Psoas muscle (tissue), 8 donors: ENCODE measurements around the gene TMEM269. TPM values are rescaled to one million over a fixed set of nuclear protein-coding genes. Genes with fewer than 3 reads are reported as not detected.

Experiments
- ATAC-seq, 4 donors: fragments of 200-7000 bp; cut with Tn5 transposase; one replicate each; pipeline ENCODE4 v1.9.1; 2020; ENCODE audit warnings: moderate library complexity in 3 of 4, mild to moderate bottlenecking in 2 of 4
- DNase-seq, 2 donors: peaks; one replicate each; pipeline ENCODE4 v3.0.0-alpha.2; 2020
- H3K27ac ChIP-seq: fragments of 200-600 bp; one replicate; pipeline ENCODE4 v1.8.0; 2022
- H3K27me3 ChIP-seq, 3 donors: fragments of 200-600 bp in 1 of 3; one replicate each; pipeline versions ENCODE4 v1.6.1 to v1.8.0; 2013 to 2022; ENCODE audit warnings: low read length in 2 of 3, mild to moderate bottlenecking in 2 of 3, moderate library complexity in 1 of 3; ENCODE audit not compliant: insufficient read depth in 3 of 3
- H3K36me3 ChIP-seq, 2 donors: fragments of 200-600 bp in 1 of 2; one replicate each; pipeline versions ENCODE4 v1.6.1 to v1.8.0; 2013 to 2022; ENCODE audit warnings: low read depth in 1 of 2, mild to moderate bottlenecking in 1 of 2, moderate library complexity in 1 of 2; ENCODE audit not compliant: insufficient read depth in 1 of 2
- H3K4me1 ChIP-seq: fragments of 200-600 bp; one replicate; pipeline ENCODE4 v1.8.0; 2022
- H3K4me3 ChIP-seq: fragments of 200-600 bp; one replicate; pipeline ENCODE4 v1.8.0; 2022; ENCODE audit warnings: mild to moderate bottlenecking
- H3K9me3 ChIP-seq: fragments of 200-600 bp; one replicate; pipeline ENCODE4 v1.8.0; 2022
- CTCF ChIP-seq: fragments of 200-600 bp; IDR thresholded peaks from one replicate; pipeline ENCODE4 v1.8.0; 2022; ENCODE audit warnings: antibody characterized with exemption
- WGBS, 3 donors: extraction: QIAGEN DNeasy Blood & Tissue Kit; methylation state at CpG; one replicate each; pipeline versions ENCODE4 v1.1.6 to v1.1.7; 2013; 5-methylcytosine and 5-hydroxymethylcytosine counted together
- intact Hi-C, 2 donors: fragments of 100-400 bp; cut with DNase I; formaldehyde crosslinking; loops; one replicate each; pipeline versions ENCODE4 v1.11.0 to v1.14.2; 2022
- polyA plus RNA-seq, 3 donors: library from polyadenylated mRNA; stranded (reverse); fragments of 200-250 nt; gene quantifications; one replicate each; pipeline ENCODE4 v1.2.3, GENCODE V29; 2013
- total RNA-seq, 4 donors: library from RNA; stranded (reverse); fragmentation: NEBNext Ultra II Directional in 2 of 4; extraction: Animal tissue kit (Norgen Biotek cat#: 25700) in 2 of 4; gene quantifications; one replicate each; pipeline versions ENCODE4 v1.2.1 to v1.2.4, GENCODE V29; 2021 to 2023
- donor health status: healthy with polysubstance abuse.
- donor health status: DM: no; HTN: no; CAD: no; lungs with moderate emphysema.
- donor health status: Bipolar disorder and iron deficiency.
- donor health status: healthy.
- donor health status: DM: yes; HTN: yes; CAD: no.
- donor health status: DM: no; HTN: no; CAD: no.
- donor health status: DM: no; HTN: no; CAD: no.
- donor health status: DM: yes; HTN: yes; CAD: no.

The TMEM269 gene
- total and polyA plus RNA-seq, 7 donors = 0.05 to 0.89 (median 0.15) TPM

- DNase-seq (no peak), ATAC-seq (no peak)
- Histone ChIP-seq H3K4me3 (no peak within 1 kb of the TSS), H3K4me1 (no peaks in the 10 kb centered on the region), H3K27ac (no peak within 1 kb of the TSS), H3K36me3 (no peaks in the 10 kb centered on the region), H3K9me3 (no peaks in the 10 kb centered on the region), H3K27me3 (no peaks in the 10 kb centered on the region)
- intact Hi-C loops = loop anchor here in 1 of 2 donors (10.0 kb wide), 1 partner anchor 585 kb away; the partner anchor contains the start of gene GUCA2B
- TF ChIP-seq CTCF = no peak
- 58 to 69% (median 59%) methylated on average over 24 to 27 of the region's 27 CpGs for WGBS, 3 donors
Measured at GRCh38 chr1:42739753-42740700, 44.8 kb upstream of the TMEM269 start, which contains the start of gene CLDN19. Gene CLDN19 (minus strand): TSS chr1:42740236. CDS start chr1:42740063, 173 bp downstream.

- no peak overlapping the region for H3K27ac ChIP-seq
- H3K9me3 ChIP-seq = no peaks in the 10 kb centered on the region
- peaks cover 0 to 4% of the 10 kb centered on the region in 2 donors for H3K36me3 ChIP-seq
- intact Hi-C loops = loop anchor here in 1 of 2 donors (10.0 kb wide), 1 partner anchor 586 kb away; the partner anchor contains the start of gene GUCA2B
- TF ChIP-seq CTCF = no peak
- 71 to 76% (median 72%) methylated on average over 18 to 19 of the region's 19 CpGs for WGBS, 3 donors
- no peak for ATAC-seq
- H3K4me1 ChIP-seq = no peaks in the 10 kb centered on the region
- no peak for DNase-seq
- no peaks in the 10 kb centered on the region for H3K27me3 ChIP-seq
- H3K4me3 ChIP-seq = no peak overlapping the region
Measured at GRCh38 chr1:42740851-42741580, 43.8 kb upstream of the TMEM269 start.

DNA sequence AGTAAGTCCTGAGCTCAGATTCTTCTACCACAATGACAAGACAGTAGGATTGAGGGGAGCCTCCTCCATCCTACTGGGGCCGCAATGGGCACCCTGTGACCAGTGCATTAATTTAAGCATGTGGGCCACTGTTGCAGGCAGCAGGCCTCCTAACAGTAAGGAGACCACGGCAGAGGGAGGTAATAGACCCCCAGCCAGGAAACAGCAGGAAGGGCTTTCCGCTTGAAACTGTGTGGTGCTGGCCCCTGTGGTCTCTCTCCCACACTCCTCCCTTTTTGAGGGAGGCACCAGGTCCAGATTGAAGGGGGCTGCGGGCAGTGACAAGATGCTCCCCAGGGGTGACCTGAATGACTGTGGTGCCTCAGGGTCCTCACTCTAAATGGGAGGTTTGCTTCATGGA lies 43.1 kb upstream of the TMEM269 start:
- intact Hi-C loops = loop anchor here in 1 of 2 donors (10.0 kb wide), 1 partner anchor 587 kb away; the partner anchor contains the start of gene GUCA2B
- Histone ChIP-seq H3K27ac (no peak overlapping the region), H3K27me3 (no peaks in the 10 kb centered on the region), H3K9me3 (no peaks in the 10 kb centered on the region), H3K4me1 (no peaks in the 10 kb centered on the region), H3K4me3 (no peak overlapping the region), H3K36me3 (peaks cover 0 to 11% of the 10 kb centered on the region in 2 donors)
- no peak for DNase-seq
- ATAC-seq = no peak
- 80 to 90% (median 86%) methylated on average over 4 of the region's 4 CpGs for WGBS, 3 donors
- no peak for TF ChIP-seq CTCF

DNA sequence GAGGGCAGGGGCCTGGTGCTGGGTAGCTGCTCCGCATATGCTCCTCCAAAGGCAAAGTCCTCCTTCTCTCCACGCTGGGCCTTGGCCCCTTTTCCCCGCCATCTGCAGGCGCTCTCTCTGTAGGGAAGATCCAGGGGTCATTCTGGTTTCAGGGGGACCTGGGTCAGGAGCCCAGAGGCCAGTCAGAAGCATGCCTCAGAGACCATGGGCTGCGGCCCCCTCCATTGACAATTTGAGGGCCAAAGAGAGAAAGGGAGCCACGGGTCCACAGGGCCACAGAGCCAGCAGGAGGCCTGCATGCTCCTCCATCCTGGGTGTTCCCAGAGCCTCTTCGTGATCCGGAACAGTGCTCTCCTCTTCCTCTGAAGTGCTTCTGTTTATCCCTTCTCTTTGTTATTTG lies 42.6 kb upstream of the TMEM269 start:
- Histone ChIP-seq H3K27me3 (no peaks in the 10 kb centered on the region), H3K27ac (no peak overlapping the region), H3K4me1 (no peaks in the 10 kb centered on the region), H3K4me3 (no peak overlapping the region), H3K36me3 (peaks cover 0 to 13% of the 10 kb centered on the region in 2 donors), H3K9me3 (no peaks in the 10 kb centered on the region)
- DNase-seq = peak in 1 of 2 donors; percentile 13
- intact Hi-C loops = loop anchor here in 1 of 2 donors (10.0 kb wide), 1 partner anchor 587 kb away; the partner anchor contains the start of gene GUCA2B
- TF ChIP-seq CTCF = no peak
- no peak for ATAC-seq
- whole genome bisulfite sequencing, 3 donors = 90 to 93% (median 92%) methylated on average over 8 of the region's 8 CpGs
